Adipocyte (in vitro differentiated cells): ENCODE results near the gene SYTL1.

ENCODE experiments used
- DNase-seq: peaks from one replicate; pipeline ENCODE4 v3.0.0-alpha.2; 2015; ENCODE audit warnings: low read depth
- H3K27me3 ChIP-seq: replicated peaks from 2 replicates; pipeline ENCODE4 v1.7.0; 2013; ENCODE audit warnings: mild to moderate bottlenecking, low read length, moderate library complexity; ENCODE audit not compliant: control insufficient read depth, insufficient read depth
- H3K36me3 ChIP-seq: 2 replicates; pipeline ENCODE4 v1.7.0; 2013; ENCODE audit warnings: low read length, mild to moderate bottlenecking, moderate library complexity; ENCODE audit not compliant: control insufficient read depth, insufficient read depth, severe bottlenecking
- H3K4me1 ChIP-seq: 2 replicates; pipeline ENCODE4 v1.7.0; 2013; ENCODE audit warnings: mild to moderate bottlenecking, low read length, moderate library complexity; ENCODE audit not compliant: control insufficient read depth, insufficient read depth
- H3K4me3 ChIP-seq: 2 replicates; pipeline ENCODE4 v1.7.0; 2013; ENCODE audit warnings: mild to moderate bottlenecking, low read length, moderate library complexity
- H3K9ac ChIP-seq: 2 replicates; pipeline ENCODE4 v1.7.0; 2013; ENCODE audit warnings: mild to moderate bottlenecking, low read length, moderate library complexity
- H3K9me3 ChIP-seq: 2 replicates; pipeline ENCODE4 v1.7.0; 2013; ENCODE audit warnings: mild to moderate bottlenecking, low read length, moderate library complexity; ENCODE audit not compliant: control insufficient read depth

Gene SYTL1

GRCh38 chr1:27336756-27337155, 5.1 kb upstream of the SYTL1 start:
- DNase-seq = no peak
- H3K4me1 ChIP-seq = peaks cover 6% of the 10 kb centered on the region
- no peak overlapping the region for H3K9ac ChIP-seq
- no peaks in the 10 kb centered on the region for H3K27me3 ChIP-seq
- H3K4me3 ChIP-seq = no peak overlapping the region
- H3K36me3 ChIP-seq = peaks cover 45% of the 10 kb centered on the region
- H3K9me3 ChIP-seq = no peaks in the 10 kb centered on the region

- H3K27me3 ChIP-seq = no peaks in the 10 kb centered on the region
- peaks cover 10% of the 10 kb centered on the region for H3K4me1 ChIP-seq
- no peak for DNase-seq
- H3K4me3 ChIP-seq = no peak overlapping the region
- no peaks in the 10 kb centered on the region for H3K9me3 ChIP-seq
- H3K9ac ChIP-seq = no peak overlapping the region
- H3K36me3 ChIP-seq = peaks cover 29% of the 10 kb centered on the region
Measured at GRCh38 chr1:27338751-27339150, 3.1 kb upstream of the SYTL1 start.

- Histone ChIP-seq H3K36me3 (peaks cover 24% of the 10 kb centered on the region), H3K4me1 (peaks cover 10% of the 10 kb centered on the region), H3K4me3 (no peak overlapping the region), H3K9ac (no peak overlapping the region), H3K27me3 (no peaks in the 10 kb centered on the region), H3K9me3 (no peaks in the 10 kb centered on the region)
- no peak for DNase-seq
Measured at GRCh38 chr1:27339213-27339612, 2.6 kb upstream of the SYTL1 start.

- peaks cover 10% of the 10 kb centered on the region for H3K4me1 ChIP-seq
- no peak for DNase-seq
Measured at GRCh38 chr1:27342391-27342777, 562 bp downstream of the SYTL1 start.

GRCh38 chr1:27342778-27343638, 1.2 kb downstream of the SYTL1 start:
- H3K4me1 ChIP-seq = peaks cover 10% of the 10 kb centered on the region
- no peak overlapping the region for H3K9ac ChIP-seq
- no peak overlapping the region for H3K4me3 ChIP-seq
- H3K9me3 ChIP-seq = no peaks in the 10 kb centered on the region
- no peaks in the 10 kb centered on the region for H3K27me3 ChIP-seq
- DNase-seq = no peak
- H3K36me3 ChIP-seq = peaks cover 3% of the 10 kb centered on the region

More at GRCh38 chr1:27342391-27342777, 562 bp downstream of the SYTL1 start:
- Histone ChIP-seq H3K27me3 (no peaks in the 10 kb centered on the region), H3K36me3 (peaks cover 3% of the 10 kb centered on the region), H3K9me3 (no peaks in the 10 kb centered on the region), H3K9ac (no peak overlapping the region), H3K4me3 (no peak overlapping the region)

GRCh38 chr1:27343639-27344025, 1.8 kb downstream of the SYTL1 start:
- Histone ChIP-seq H3K4me1 (peaks cover 10% of the 10 kb centered on the region), H3K4me3 (no peak overlapping the region), H3K9me3 (no peaks in the 10 kb centered on the region), H3K36me3 (peaks cover under 1% of the 10 kb centered on the region), H3K9ac (no peak overlapping the region), H3K27me3 (no peaks in the 10 kb centered on the region)
- no peak for DNase-seq

GRCh38 chr1:27345272-27345671, 3.5 kb downstream of the SYTL1 start:
- no peaks in the 10 kb centered on the region for H3K36me3 ChIP-seq
- no peak overlapping the region for H3K9ac ChIP-seq
- no peak overlapping the region for H3K4me3 ChIP-seq
- H3K9me3 ChIP-seq = no peaks in the 10 kb centered on the region
- H3K4me1 ChIP-seq = peaks cover 15% of the 10 kb centered on the region
- H3K27me3 ChIP-seq = no peaks in the 10 kb centered on the region
- no peak for DNase-seq

GRCh38 chr1:27346357-27346756, 4.5 kb downstream of the SYTL1 start:
- DNase-seq = no peak
- H3K9me3 ChIP-seq = no peaks in the 10 kb centered on the region

GRCh38 chr1:27346991-27347624, 5.3 kb downstream of the SYTL1 start:
- no peak overlapping the region for H3K9ac ChIP-seq
- DNase-seq = no peak
- H3K9me3 ChIP-seq = no peaks in the 10 kb centered on the region
- H3K27me3 ChIP-seq = no peaks in the 10 kb centered on the region
- no peak overlapping the region for H3K4me3 ChIP-seq
- H3K4me1 ChIP-seq = peaks cover 6% of the 10 kb centered on the region
- no peaks in the 10 kb centered on the region for H3K36me3 ChIP-seq

More at GRCh38 chr1:27346357-27346756, 4.5 kb downstream of the SYTL1 start:
- Histone ChIP-seq H3K4me1 (peaks cover 13% of the 10 kb centered on the region), H3K4me3 (no peak overlapping the region), H3K9ac (no peak overlapping the region), H3K36me3 (no peaks in the 10 kb centered on the region), H3K27me3 (no peaks in the 10 kb centered on the region)

- Histone ChIP-seq H3K9ac (no peak overlapping the region), H3K9me3 (no peaks in the 10 kb centered on the region), H3K27me3 (no peaks in the 10 kb centered on the region), H3K4me3 (peak overlapping the region; percentile 52), H3K36me3 (peaks cover 12% of the 10 kb centered on the region), H3K4me1 (peaks cover 6% of the 10 kb centered on the region)
- peak; percentile 24 for DNase-seq
Measured at GRCh38 chr1:27348861-27349783, 7.3 kb downstream of the SYTL1 start.
